Measurements from ENCODE around the gene FRMD1.

FRMD1 gene

GRCh38 chr6:168055696-168056489 is 23.1 kb downstream of the FRMD1 start:
- no peak for DNase-seq (ENCODE audit: low read depth in 2 of 2)

GRCh38 chr6:168054765-168055560 is 24.0 kb downstream of the FRMD1 start:
- no peak for DNase-seq (ENCODE audit: low read depth in 2 of 2)

GRCh38 chr6:168053957-168054471 is 25.0 kb downstream of the FRMD1 start:
- DNase-seq (ENCODE audit: low read depth in 2 of 2) = no peak

GRCh38 chr6:168053086-168053956 is 25.7 kb downstream of the FRMD1 start:
- no peak for DNase-seq (ENCODE audit: low read depth in 2 of 2)

GRCh38 chr6:168052291-168052891 is 26.6 kb downstream of the FRMD1 start:
- no peak for DNase-seq (ENCODE audit: low read depth in 2 of 2)

- no peak for DNase-seq (ENCODE audit: low read depth in 2 of 2)
Measured at GRCh38 chr6:168051648-168052047, 27.4 kb downstream of the FRMD1 start.

GRCh38 chr6:168050881-168051586 is 28.0 kb downstream of the FRMD1 start:
- DNase-seq (ENCODE audit: low read depth in 2 of 2) = no peak

GRCh38 chr6:168050225-168050880 is 28.7 kb downstream of the FRMD1 start:
- no peak for DNase-seq (ENCODE audit: low read depth in 2 of 2)

GRCh38 chr6:168049706-168050224 is 29.2 kb downstream of the FRMD1 start:
- DNase-seq (ENCODE audit: low read depth in 2 of 2) = no peak

- DNase-seq (ENCODE audit: low read depth in 2 of 2) = no peak
Measured at GRCh38 chr6:168049277-168049676, 29.7 kb downstream of the FRMD1 start.

GRCh38 chr6:168048724-168049025 is 30.3 kb downstream of the FRMD1 start:
- DNase-seq (ENCODE audit: low read depth in 2 of 2) = no peak

- DNase-seq (ENCODE audit: low read depth in 2 of 2) = no peak
Measured at GRCh38 chr6:168047841-168048723, 30.9 kb downstream of the FRMD1 start.

- DNase-seq (ENCODE audit: low read depth in 2 of 2) = no peak
Measured at GRCh38 chr6:168046696-168047095, 32.3 kb downstream of the FRMD1 start.

- DNase-seq (ENCODE audit: low read depth in 2 of 2) = no peak
Measured at GRCh38 chr6:168045706-168046620, 33.0 kb downstream of the FRMD1 start.

GRCh38 chr6:168045141-168045691 is 33.8 kb downstream of the FRMD1 start:
- DNase-seq (ENCODE audit: low read depth in 2 of 2) = no peak

GRCh38 chr6:168044521-168045130 is 34.4 kb downstream of the FRMD1 start:
- no peak for DNase-seq (ENCODE audit: low read depth in 2 of 2)

GRCh38 chr6:168043848-168044415 is 35.1 kb downstream of the FRMD1 start:
- DNase-seq (ENCODE audit: low read depth in 2 of 2) = no peak

All from stimulated activated CD4-positive, alpha-beta T cell treated with anti-CD3 and anti-CD28 coated beads, Interleukin-15, amount 100 ng/mL, for 48 hours (primary cell).